SK-N-SH treated with all-trans-retinoic acid at 6 μM for 48 hours (cell line): ENCODE data around the gene TAS2R30.

ENCODE experiments used
- ATAC-seq: fragments of 200-7000 bp; cut with Tn5 transposase; 3 replicates; pipeline ENCODE4 v1.9.1; 2020; ENCODE audit warnings: mild to moderate bottlenecking, moderate library complexity
- ARNTL ChIP-seq: fragments of 450-650 bp; formaldehyde crosslinking; IDR thresholded peaks from 2 replicates; pipeline ENCODE4 v1.5.0; 2020; ENCODE audit warnings: low read depth, mild to moderate bottlenecking, moderate library complexity, borderline replicate concordance
- BACH2 ChIP-seq: fragments of 250-450 bp; sonication (Bioruptor Pico); IDR thresholded peaks from 2 replicates; pipeline ENCODE4 v1.9.0; 2021; ENCODE audit warnings: mild to moderate bottlenecking, borderline replicate concordance
- CREB5 ChIP-seq: fragments of 250-450 bp; sonication (Bioruptor Pico); IDR thresholded peaks from 2 replicates; pipeline ENCODE4 v1.5.1; 2020; ENCODE audit warnings: low read depth, mild to moderate bottlenecking, moderate library complexity
- CSDC2 ChIP-seq: fragments of 250-450 bp; sonication (Bioruptor Pico); IDR thresholded peaks from 2 replicates; pipeline ENCODE4 v1.5.0; 2020; ENCODE audit warnings: mild to moderate bottlenecking, moderate library complexity
- ESRRG ChIP-seq: fragments of 250-450 bp; sonication (Bioruptor Pico); IDR thresholded peaks from 2 replicates; pipeline ENCODE4 v1.6.1; 2021; ENCODE audit warnings: mild to moderate bottlenecking
- GLIS3 ChIP-seq: fragments of 250-450 bp; sonication (Bioruptor Pico); IDR thresholded peaks from 2 replicates; pipeline ENCODE4 v1.5.0; 2020; ENCODE audit warnings: mild to moderate bottlenecking, moderate library complexity
- ISL1 ChIP-seq: fragments of 250-450 bp; sonication (Bioruptor Pico); IDR thresholded peaks from 2 replicates; pipeline ENCODE4 v2.1.2; 2022; ENCODE audit warnings: mild to moderate bottlenecking, moderate library complexity
- OSR1 ChIP-seq: fragments of 250-450 bp; sonication (Bioruptor Pico); IDR thresholded peaks from 2 replicates; pipeline ENCODE4 v1.8.0; 2022; ENCODE audit warnings: moderate library complexity, mild to moderate bottlenecking, inconsistent platforms
- POU6F1 ChIP-seq: fragments of 250-450 bp; sonication (Bioruptor Pico); IDR thresholded peaks from 2 replicates; pipeline ENCODE4 v1.8.0; 2021; ENCODE audit warnings: low read depth, mild to moderate bottlenecking, moderate library complexity, borderline replicate concordance
- PPARA ChIP-seq: fragments of 250-450 bp; sonication (Bioruptor Pico); IDR thresholded peaks from 2 replicates; pipeline ENCODE4 v1.5.0; 2020; ENCODE audit warnings: mild to moderate bottlenecking, borderline replicate concordance
- RARB ChIP-seq: fragments of 250-450 bp; sonication (Bioruptor Pico); IDR thresholded peaks from 2 replicates; pipeline ENCODE4 v1.8.0; 2021; ENCODE audit warnings: mild to moderate bottlenecking, moderate library complexity
- SNAI2 ChIP-seq: fragments of 250-450 bp; sonication (Bioruptor Pico); IDR thresholded peaks from 2 replicates; pipeline ENCODE4 v1.5.0; 2020; ENCODE audit warnings: mild to moderate bottlenecking, moderate library complexity
- TCF4 ChIP-seq: fragments of 250-450 bp; sonication (Bioruptor Pico); IDR thresholded peaks from 2 replicates; pipeline ENCODE4 v1.8.0; 2021; ENCODE audit warnings: mild to moderate bottlenecking, moderate library complexity, borderline replicate concordance
- TOX ChIP-seq: fragments of 250-450 bp; sonication (Bioruptor Pico); IDR thresholded peaks from 2 replicates; pipeline ENCODE4 v1.8.0; 2021; ENCODE audit warnings: mild to moderate bottlenecking, moderate library complexity, borderline replicate concordance
- TSHZ2 ChIP-seq: fragments of 250-450 bp; sonication (Bioruptor Pico); IDR thresholded peaks from 2 replicates; pipeline ENCODE4 v1.5.0; 2020; ENCODE audit warnings: mild to moderate bottlenecking, moderate library complexity
- ZC3H10 ChIP-seq: fragments of 250-450 bp; sonication (Bioruptor Pico); IDR thresholded peaks from 2 replicates; pipeline ENCODE4 v1.5.1; 2021; ENCODE audit warnings: mild to moderate bottlenecking, moderate library complexity
- ZFP3 ChIP-seq: fragments of 250-450 bp; sonication (Bioruptor Pico); IDR thresholded peaks from 2 replicates; pipeline ENCODE4 v1.5.0; 2020; ENCODE audit warnings: mild to moderate bottlenecking, moderate library complexity
- ZFP30 ChIP-seq: fragments of 450-650 bp; formaldehyde crosslinking; IDR thresholded peaks from 2 replicates; pipeline ENCODE4 v1.5.0; 2022; ENCODE audit warnings: mild to moderate bottlenecking, moderate library complexity
- ZNF565 ChIP-seq: fragments of 450-650 bp; formaldehyde crosslinking; conservative IDR thresholded peaks from 2 replicates; pipeline ENCODE4 v1.5.0; 2020; ENCODE audit warnings: low read depth, mild to moderate bottlenecking, moderate library complexity
- ZNF70 ChIP-seq: fragments of 450-650 bp; formaldehyde crosslinking; IDR thresholded peaks from 2 replicates; pipeline ENCODE4 v1.5.0; 2020; ENCODE audit warnings: mild to moderate bottlenecking, moderate library complexity
- ZNF8 ChIP-seq: fragments of 450-650 bp; formaldehyde crosslinking; IDR thresholded peaks from 2 replicates; pipeline ENCODE4 v1.5.0; 2020; ENCODE audit warnings: mild to moderate bottlenecking, moderate library complexity
- TF ChIP-seq, protein P1 (sequence below): fragments of 250-450 bp; sonication (Bioruptor Pico); IDR thresholded peaks from 2 replicates; pipeline ENCODE4 v1.5.1; 2021; ENCODE audit warnings: mild to moderate bottlenecking, moderate library complexity
- TF ChIP-seq, protein P2 (sequence below): fragments of 250-450 bp; sonication (Bioruptor Pico); IDR thresholded peaks from 2 replicates; pipeline ENCODE4 v1.8.0; 2020; ENCODE audit warnings: mild to moderate bottlenecking, moderate library complexity, borderline replicate concordance

The TAS2R30 gene

GRCh38 chr12:11152725-11153124, 18.3 kb upstream of the TAS2R30 start (continued):
- TF ChIP-seq, protein P1, sequence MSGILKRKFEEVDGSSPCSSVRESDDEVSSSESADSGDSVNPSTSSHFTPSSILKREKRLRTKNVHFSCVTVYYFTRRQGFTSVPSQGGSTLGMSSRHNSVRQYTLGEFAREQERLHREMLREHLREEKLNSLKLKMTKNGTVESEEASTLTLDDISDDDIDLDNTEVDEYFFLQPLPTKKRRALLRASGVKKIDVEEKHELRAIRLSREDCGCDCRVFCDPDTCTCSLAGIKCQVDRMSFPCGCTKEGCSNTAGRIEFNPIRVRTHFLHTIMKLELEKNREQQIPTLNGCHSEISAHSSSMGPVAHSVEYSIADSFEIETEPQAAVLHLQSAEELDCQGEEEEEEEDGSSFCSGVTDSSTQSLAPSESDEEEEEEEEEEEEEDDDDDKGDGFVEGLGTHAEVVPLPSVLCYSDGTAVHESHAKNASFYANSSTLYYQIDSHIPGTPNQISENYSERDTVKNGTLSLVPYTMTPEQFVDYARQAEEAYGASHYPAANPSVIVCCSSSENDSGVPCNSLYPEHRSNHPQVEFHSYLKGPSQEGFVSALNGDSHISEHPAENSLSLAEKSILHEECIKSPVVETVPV (CRISPR knock-in tag): no peak
- TF ChIP-seq ZC3H10 (CRISPR knock-in tag) (no peak), ARNTL (CRISPR knock-in tag) (no peak), OSR1 (no peak), RARB (CRISPR knock-in tag) (no peak), ZNF8 (no peak), TOX (CRISPR knock-in tag) (no peak), ISL1 (no peak), CSDC2 (no peak)

DNA sequence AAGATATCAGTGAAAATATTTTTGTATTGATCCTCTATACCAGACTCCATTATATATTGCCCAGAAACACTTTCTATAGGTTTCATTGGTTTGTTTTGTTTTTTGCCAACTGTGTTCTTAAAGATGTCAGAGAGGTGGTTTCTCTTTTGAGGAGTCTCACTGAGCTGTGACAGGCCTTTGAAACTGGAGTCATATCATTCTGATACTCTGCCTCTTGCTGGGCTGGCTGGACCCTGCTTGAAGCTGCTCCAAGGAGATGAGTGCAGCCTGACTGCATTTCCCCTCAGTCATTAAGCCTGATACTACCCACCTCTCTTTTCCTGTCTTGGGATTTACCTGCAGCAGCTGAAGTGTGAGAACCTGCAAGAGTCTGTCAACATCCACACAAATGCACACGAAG, 16.4 kb upstream of the TAS2R30 start:
- TF ChIP-seq ARNTL (CRISPR knock-in tag): no peak
- no peak for TF ChIP-seq RARB (CRISPR knock-in tag)
- TF ChIP-seq PPARA (CRISPR knock-in tag): no peak
- TF ChIP-seq SNAI2 (CRISPR knock-in tag): no peak
- no peak for TF ChIP-seq TOX (CRISPR knock-in tag)
- TF ChIP-seq POU6F1 (CRISPR knock-in tag): no peak
- TF ChIP-seq BACH2 (CRISPR knock-in tag): no peak
- TF ChIP-seq ESRRG (CRISPR knock-in tag): no peak
- TF ChIP-seq, protein P2, sequence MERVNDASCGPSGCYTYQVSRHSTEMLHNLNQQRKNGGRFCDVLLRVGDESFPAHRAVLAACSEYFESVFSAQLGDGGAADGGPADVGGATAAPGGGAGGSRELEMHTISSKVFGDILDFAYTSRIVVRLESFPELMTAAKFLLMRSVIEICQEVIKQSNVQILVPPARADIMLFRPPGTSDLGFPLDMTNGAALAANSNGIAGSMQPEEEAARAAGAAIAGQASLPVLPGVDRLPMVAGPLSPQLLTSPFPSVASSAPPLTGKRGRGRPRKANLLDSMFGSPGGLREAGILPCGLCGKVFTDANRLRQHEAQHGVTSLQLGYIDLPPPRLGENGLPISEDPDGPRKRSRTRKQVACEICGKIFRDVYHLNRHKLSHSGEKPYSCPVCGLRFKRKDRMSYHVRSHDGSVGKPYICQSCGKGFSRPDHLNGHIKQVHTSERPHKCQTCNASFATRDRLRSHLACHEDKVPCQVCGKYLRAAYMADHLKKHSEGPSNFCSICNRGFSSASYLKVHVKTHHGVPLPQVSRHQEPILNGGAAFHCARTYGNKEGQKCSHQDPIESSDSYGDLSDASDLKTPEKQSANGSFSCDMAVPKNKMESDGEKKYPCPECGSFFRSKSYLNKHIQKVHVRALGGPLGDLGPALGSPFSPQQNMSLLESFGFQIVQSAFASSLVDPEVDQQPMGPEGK: no peak
- TF ChIP-seq ZNF565 (CRISPR knock-in tag): no peak
- TF ChIP-seq, protein P1 (CRISPR knock-in tag): no peak
- TF ChIP-seq TSHZ2 (CRISPR knock-in tag): no peak
- TF ChIP-seq TCF4 (CRISPR knock-in tag): no peak
- TF ChIP-seq ZNF8: no peak
- TF ChIP-seq ZNF70 (CRISPR knock-in tag): no peak
- TF ChIP-seq CSDC2: no peak
- TF ChIP-seq, all 23 proteins: peak for 0
- no peak for ATAC-seq

DNA sequence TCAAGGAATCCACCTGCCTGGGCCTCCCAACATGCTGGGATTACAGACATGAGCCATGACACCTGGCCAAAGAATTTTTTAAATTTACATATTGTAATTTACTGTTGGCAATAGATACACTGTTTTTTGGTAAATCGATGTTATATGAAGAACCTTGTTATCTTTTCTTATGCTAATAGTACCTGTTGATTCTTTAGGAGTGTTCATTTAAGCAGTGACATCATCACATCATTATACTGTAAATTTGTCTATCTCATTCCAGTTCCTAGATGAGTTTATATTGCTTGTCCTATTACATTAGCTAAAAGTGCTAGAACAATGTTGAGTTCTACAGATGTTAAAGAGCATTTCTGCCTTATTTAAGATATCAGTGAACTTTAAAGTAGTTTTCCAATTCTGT, 13.0 kb upstream of the TAS2R30 start:
- ATAC-seq: no peak
- no peak for TF ChIP-seq ZFP30
- TF ChIP-seq POU6F1 (CRISPR knock-in tag): no peak
- no peak for TF ChIP-seq PPARA (CRISPR knock-in tag)
- no peak for TF ChIP-seq RARB (CRISPR knock-in tag)
- TF ChIP-seq ZC3H10 (CRISPR knock-in tag): no peak
- TF ChIP-seq ZFP3 (CRISPR knock-in tag): no peak
- no peak for TF ChIP-seq ISL1
- no peak for TF ChIP-seq ZNF565 (CRISPR knock-in tag)
- no peak for TF ChIP-seq ESRRG (CRISPR knock-in tag)
- TF ChIP-seq OSR1: no peak
- no peak for TF ChIP-seq GLIS3
- TF ChIP-seq CREB5 (CRISPR knock-in tag): no peak
- TF ChIP-seq, protein P2: no peak
- no peak for TF ChIP-seq ZNF70 (CRISPR knock-in tag)
- no peak for TF ChIP-seq TOX (CRISPR knock-in tag)
